ENCODE measurements around the gene ZC3H10. TPM values are rescaled to one million over a fixed set of nuclear protein-coding genes. Genes with fewer than 3 reads are reported as not detected.

Gene ZC3H10
- total RNA-seq, 1 experiment from 2014 or later: 8.7 TPM

- Histone ChIP-seq H4K20me1 (ENCODE audit: insufficient read depth) (no peaks in the 10 kb centered on the region), H2AFZ (ENCODE audit: low read depth, low read length, poor library complexity, severe bottlenecking) (no peak overlapping the region), H3K9me2 (ENCODE audit: insufficient read depth) (no peaks in the 10 kb centered on the region), H3K36me3 (ENCODE audit: control insufficient read depth in 1 of 2, insufficient read depth in 2 of 2, low read length in 2 of 2) (peaks cover 44 to 49% of the 10 kb centered on the region in 2 experiments), H3K9me3 (ENCODE audit: control insufficient read depth in 1 of 2, insufficient read depth in 1 of 2, low read depth in 1 of 2, low read length in 2 of 2) (no peaks in the 10 kb centered on the region), H3K27ac (ENCODE audit: low read depth, low read length) (no peak overlapping the region; the same call in 1 of the 2 replicates), H3K4me2 (ENCODE audit: low read length) (no peak overlapping the region), H3K4me3 (replicated peaks in 1 of 2; ENCODE audit: low read depth in 1 of 2, low read length in 2 of 2) (no peak overlapping the region), H3K9ac (ENCODE audit: low read length) (no peak overlapping the region), H3K4me1 (ENCODE audit: control insufficient read depth in 1 of 2, insufficient read depth in 2 of 2, low read length in 2 of 2) (no peaks in the 10 kb centered on the region), H3K79me2 (ENCODE audit: insufficient read depth, low read length) (peaks cover 20% of the 10 kb centered on the region), H3K27me3 (ENCODE audit: insufficient read depth, low read length) (no peaks in the 10 kb centered on the region)
- DNase-seq (ENCODE audit: low read depth, low spot score) (no peak), ATAC-seq (no peak)
- CTCF ChIA-PET: no interaction called here
- no TSS peak for BruUV-seq (replicated peaks)
- intact Hi-C loops (cut with micrococcal nuclease): no loop called here
- POLR2A ChIA-PET: no interaction called here
- RAD21 ChIA-PET (ENCODE audit: low non-redundant PET in 1 of 2, low total read pairs in 2 of 2, uncharacterized antibody in 2 of 2, unreplicated experiment in 2 of 2): no interaction called here
- TF ChIP-seq ZBTB33 (IDR thresholded peaks at IDR 0.05; ENCODE audit: extremely low read depth, insufficient replicate concordance, low read length): no peak
- peak; percentile 24 for TF ChIP-seq POLR2AphosphoS5 (IDR thresholded peaks at IDR 0.05; ENCODE audit: low read depth, low read length)
- no peak for TF ChIP-seq SP1 (IDR thresholded peaks at IDR 0.05; ENCODE audit: low read depth)
- TF ChIP-seq SIN3A (IDR thresholded peaks at IDR 0.05; ENCODE audit: low read depth): no peak
Observed at GRCh38 chr12:56165369-56165768, 47.3 kb downstream of the ZC3H10 start.

- Histone ChIP-seq H3K4me2 (ENCODE audit: low read length) (no peak overlapping the region), H3K79me2 (ENCODE audit: insufficient read depth, low read length) (no peaks in the 10 kb centered on the region), H3K9me3 (ENCODE audit: control insufficient read depth in 1 of 2, insufficient read depth in 1 of 2, low read depth in 1 of 2, low read length in 2 of 2) (no peaks in the 10 kb centered on the region), H3K4me3 (replicated peaks in 1 of 2; ENCODE audit: low read depth in 1 of 2, low read length in 2 of 2) (no peak overlapping the region), H3K36me3 (ENCODE audit: control insufficient read depth in 1 of 2, insufficient read depth in 2 of 2, low read length in 2 of 2) (peaks cover 39 to 47% of the 10 kb centered on the region in 2 experiments), H3K9me2 (ENCODE audit: insufficient read depth) (no peaks in the 10 kb centered on the region), H2AFZ (ENCODE audit: low read depth, low read length, poor library complexity, severe bottlenecking) (no peak overlapping the region), H3K4me1 (ENCODE audit: control insufficient read depth in 1 of 2, insufficient read depth in 2 of 2, low read length in 2 of 2) (no peaks in the 10 kb centered on the region), H3K9ac (ENCODE audit: low read length) (no peak overlapping the region), H3K27ac (ENCODE audit: low read depth, low read length) (no peak overlapping the region), H4K20me1 (ENCODE audit: insufficient read depth) (no peaks in the 10 kb centered on the region), H3K27me3 (ENCODE audit: insufficient read depth, low read length) (no peaks in the 10 kb centered on the region)
- DNase-seq (ENCODE audit: low read depth, low spot score) (no peak), ATAC-seq (no peak)
- BruUV-seq (replicated peaks): no TSS peak
- CTCF ChIA-PET: no interaction called here
- RAD21 ChIA-PET (ENCODE audit: low non-redundant PET in 1 of 2, low total read pairs in 2 of 2, uncharacterized antibody in 2 of 2, unreplicated experiment in 2 of 2): no interaction called here
- POLR2A ChIA-PET: no interaction called here
- TF ChIP-seq CEBPB (IDR thresholded peaks at IDR 0.05; ENCODE audit: low read depth) (no peak), EZH2 (IDR thresholded peaks at IDR 0.05) (no peak), EZH2phosphoT487 (IDR thresholded peaks at IDR 0.05; ENCODE audit: borderline replicate concordance) (no peak), ZFX (IDR thresholded peaks at IDR 0.05) (no peak), RAD21 (IDR thresholded peaks at IDR 0.05; ENCODE audit: low read depth) (no peak), EGR1 (IDR thresholded peaks at IDR 0.05; ENCODE audit: low read depth) (no peak), MAX (IDR thresholded peaks at IDR 0.05) (no peak), POLR2AphosphoS5 (IDR thresholded peaks at IDR 0.05; ENCODE audit: low read depth, low read length) (peak; percentile 28; the same call in 1 of the 2 replicates), SRF (IDR thresholded peaks at IDR 0.05; ENCODE audit: low read depth) (no peak)
- intact Hi-C loops (cut with micrococcal nuclease): no loop called here
Observed at GRCh38 chr12:56169229-56169759, 51.2 kb downstream of the ZC3H10 start.
